ENCODE results near the gene NAV1. TPM values are rescaled to one million over a fixed set of nuclear protein-coding genes. Genes with fewer than 3 reads are reported as not detected.

Gene NAV1
- polyA plus RNA-seq, 1 donor (not counting 4 experiments of a cell fraction or from before 2014, with no cell fraction given): 13.2 TPM

DNA sequence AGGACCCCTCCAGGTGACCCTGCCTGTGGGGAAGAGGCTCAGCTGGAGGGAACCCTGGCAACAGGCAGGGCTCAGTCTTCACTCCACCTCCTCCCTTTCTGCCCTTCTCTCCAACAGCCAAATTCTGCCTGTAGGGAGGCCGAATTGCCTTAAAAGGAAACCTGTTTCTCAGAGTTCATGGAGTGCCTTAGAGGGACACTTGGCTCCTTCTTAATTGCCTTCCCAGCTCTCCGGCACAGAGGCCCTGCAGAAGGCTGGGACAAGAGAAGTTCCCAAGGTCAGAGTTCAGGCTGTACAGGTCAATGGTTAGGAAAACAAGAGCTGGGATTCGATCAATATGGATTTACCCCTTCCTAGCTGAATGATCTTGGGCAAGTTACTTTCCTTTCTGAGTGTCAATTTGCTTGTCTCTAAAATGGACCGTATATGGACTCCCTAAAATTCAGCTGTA lies 38.2 kb upstream of the NAV1 start:
- Histone ChIP-seq H3K27me3 (ENCODE audit: control insufficient read depth, extremely low read depth, insufficient read depth, low read length) (no peaks in the 10 kb centered on the region), H3K9ac (ENCODE audit: control insufficient read depth, extremely low read depth, insufficient read depth, low read length) (no peak overlapping the region), H4K20me1 (ENCODE audit: control insufficient read depth, extremely low read depth, insufficient read depth, low read length) (peaks cover 14% of the 10 kb centered on the region), H3K4me3 (ENCODE audit: control insufficient read depth in 2 of 3, extremely low read depth in 1 of 3, insufficient read depth in 2 of 3, low read depth in 1 of 3, low read length in 3 of 3) (no peak overlapping the region), H3K79me2 (ENCODE audit: control insufficient read depth, insufficient read depth, low read length) (peaks cover 81% of the 10 kb centered on the region), H3K4me2 (ENCODE audit: control insufficient read depth, extremely low read depth, insufficient read depth, low read depth, low read length) (no peak overlapping the region), H3K36me3 (ENCODE audit: control insufficient read depth in 2 of 2, extremely low read depth in 1 of 2, insufficient read depth in 2 of 2, low read length in 2 of 2) (peaks cover 6 to 34% of the 10 kb centered on the region in 2 experiments), H3K9me1 (ENCODE audit: control insufficient read depth, extremely low read depth, insufficient read depth, low read length) (peaks cover 8% of the 10 kb centered on the region), H3K4me1 (ENCODE audit: control insufficient read depth, extremely low read depth, insufficient read depth, low read length) (peaks cover 41% of the 10 kb centered on the region), H3K9me3 (ENCODE audit: control insufficient read depth, low read depth, low read length) (no peaks in the 10 kb centered on the region), H3K27ac (ENCODE audit: control insufficient read depth, insufficient read depth, low read length) (no peak overlapping the region), H2AFZ (ENCODE audit: control insufficient read depth, low read length) (no peak overlapping the region)
- TF ChIP-seq, protein P1, sequence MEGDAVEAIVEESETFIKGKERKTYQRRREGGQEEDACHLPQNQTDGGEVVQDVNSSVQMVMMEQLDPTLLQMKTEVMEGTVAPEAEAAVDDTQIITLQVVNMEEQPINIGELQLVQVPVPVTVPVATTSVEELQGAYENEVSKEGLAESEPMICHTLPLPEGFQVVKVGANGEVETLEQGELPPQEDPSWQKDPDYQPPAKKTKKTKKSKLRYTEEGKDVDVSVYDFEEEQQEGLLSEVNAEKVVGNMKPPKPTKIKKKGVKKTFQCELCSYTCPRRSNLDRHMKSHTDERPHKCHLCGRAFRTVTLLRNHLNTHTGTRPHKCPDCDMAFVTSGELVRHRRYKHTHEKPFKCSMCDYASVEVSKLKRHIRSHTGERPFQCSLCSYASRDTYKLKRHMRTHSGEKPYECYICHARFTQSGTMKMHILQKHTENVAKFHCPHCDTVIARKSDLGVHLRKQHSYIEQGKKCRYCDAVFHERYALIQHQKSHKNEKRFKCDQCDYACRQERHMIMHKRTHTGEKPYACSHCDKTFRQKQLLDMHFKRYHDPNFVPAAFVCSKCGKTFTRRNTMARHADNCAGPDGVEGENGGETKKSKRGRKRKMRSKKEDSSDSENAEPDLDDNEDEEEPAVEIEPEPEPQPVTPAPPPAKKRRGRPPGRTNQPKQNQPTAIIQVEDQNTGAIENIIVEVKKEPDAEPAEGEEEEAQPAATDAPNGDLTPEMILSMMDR (optimal IDR thresholded peaks at IDR 0.05 in 1 of 3, IDR thresholded peaks at IDR 0.05 in 1 of 3, conservative IDR thresholded peaks at IDR 0.05 in 1 of 3; ENCODE audit: extremely low read depth in 1 of 3, insufficient read depth in 2 of 3, low read length in 3 of 3): no peak
- TF ChIP-seq EZH2 (IDR thresholded peaks at IDR 0.05; ENCODE audit: low read length): no peak
- FAIRE-seq (no peak), DNase-seq (ENCODE audit: low read depth, low spot score) (no peak)
- dilution Hi-C loops (cut with MboI; ENCODE audit: extremely low pct_ligation_motif_present, low sequenced_read_pairs): no loop called here

DNA sequence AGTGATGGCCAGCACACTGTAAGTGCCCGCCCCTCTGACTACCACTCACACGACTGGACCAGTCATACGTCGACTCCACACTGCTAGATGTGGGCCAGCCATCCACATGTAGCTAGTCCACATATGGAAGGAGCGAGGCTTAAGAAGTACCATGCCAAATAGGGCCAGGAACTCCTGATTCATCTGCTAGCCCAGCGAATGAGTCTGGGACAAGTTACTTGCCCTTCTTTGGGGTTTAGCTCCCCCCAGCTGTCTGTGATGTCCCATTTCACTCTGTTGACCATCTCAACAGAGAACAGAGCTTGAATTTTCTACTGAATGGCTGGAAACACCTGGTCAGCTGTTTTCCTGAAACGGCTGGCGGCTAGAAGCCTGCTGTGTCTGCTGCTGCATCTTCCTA lies 37.8 kb upstream of the NAV1 start:
- H3K4me2 ChIP-seq (ENCODE audit: control insufficient read depth, extremely low read depth, insufficient read depth, low read depth, low read length): no peak overlapping the region
- peaks cover 8% of the 10 kb centered on the region for H3K9me1 ChIP-seq (ENCODE audit: control insufficient read depth, extremely low read depth, insufficient read depth, low read length)
- H3K9me3 ChIP-seq (ENCODE audit: control insufficient read depth, low read depth, low read length): no peaks in the 10 kb centered on the region
- DNase-seq (ENCODE audit: low read depth, low spot score) (no peak), FAIRE-seq (no peak)
- dilution Hi-C loops (cut with MboI; ENCODE audit: extremely low pct_ligation_motif_present, low sequenced_read_pairs): no loop called here
- peaks cover 14% of the 10 kb centered on the region for H4K20me1 ChIP-seq (ENCODE audit: control insufficient read depth, extremely low read depth, insufficient read depth, low read length)
- peaks cover 86% of the 10 kb centered on the region for H3K79me2 ChIP-seq (ENCODE audit: control insufficient read depth, insufficient read depth, low read length)
- TF ChIP-seq, protein P1 (optimal IDR thresholded peaks at IDR 0.05 in 1 of 3, IDR thresholded peaks at IDR 0.05 in 1 of 3, conservative IDR thresholded peaks at IDR 0.05 in 1 of 3; ENCODE audit: extremely low read depth in 1 of 3, insufficient read depth in 2 of 3, low read length in 3 of 3): no peak
- no peak for TF ChIP-seq EZH2 (IDR thresholded peaks at IDR 0.05; ENCODE audit: low read length)
- no peaks in the 10 kb centered on the region for H3K27me3 ChIP-seq (ENCODE audit: control insufficient read depth, extremely low read depth, insufficient read depth, low read length)
- H2AFZ ChIP-seq (ENCODE audit: control insufficient read depth, low read length): no peak overlapping the region
- no peak overlapping the region for H3K27ac ChIP-seq (ENCODE audit: control insufficient read depth, insufficient read depth, low read length)
- H3K36me3 ChIP-seq (ENCODE audit: control insufficient read depth in 2 of 2, extremely low read depth in 1 of 2, insufficient read depth in 2 of 2, low read length in 2 of 2): peaks cover 6 to 33% of the 10 kb centered on the region in 2 experiments
- H3K4me1 ChIP-seq (ENCODE audit: control insufficient read depth, extremely low read depth, insufficient read depth, low read length): peaks cover 41% of the 10 kb centered on the region
- H3K9ac ChIP-seq (ENCODE audit: control insufficient read depth, extremely low read depth, insufficient read depth, low read length): no peak overlapping the region
- H3K4me3 ChIP-seq (ENCODE audit: control insufficient read depth in 2 of 3, extremely low read depth in 1 of 3, insufficient read depth in 2 of 3, low read depth in 1 of 3, low read length in 3 of 3): no peak overlapping the region
